GM19463 (cell line): Measurements from ENCODE around the gene PPP1R14C.

ENCODE experiments used
- ATAC-seq: cut with Tn5 transposase; IDR thresholded peaks from one replicate; pipeline ENCODE4 v1.9.1; 2021; ENCODE audit warnings: mild to moderate bottlenecking, moderate library complexity; ENCODE audit not compliant: unreplicated experiment

PPP1R14C gene

GRCh38 chr6:150142670-150143515 is at the start of gene PPP1R14C:
PPP1R14C (plus strand) TSS chr6:150143044; CDS start chr6:150143193, 149 bp downstream.
- ATAC-seq = no peak

- ATAC-seq = no peak
Observed at GRCh38 chr6:150093397-150093796, 49.4 kb upstream of the PPP1R14C start.

- ATAC-seq = no peak
Observed at GRCh38 chr6:150098155-150098554, 44.7 kb upstream of the PPP1R14C start.

- ATAC-seq = no peak
Observed at GRCh38 chr6:150099546-150099945, 43.3 kb upstream of the PPP1R14C start.

- ATAC-seq = no peak
Observed at GRCh38 chr6:150099953-150100352, 42.9 kb upstream of the PPP1R14C start.

- no peak for ATAC-seq
Observed at GRCh38 chr6:150100745-150101144, 42.1 kb upstream of the PPP1R14C start.

- no peak for ATAC-seq
Observed at GRCh38 chr6:150102750-150103270, 40.0 kb upstream of the PPP1R14C start.

GRCh38 chr6:150112233-150112632 is 30.6 kb upstream of the PPP1R14C start:
- ATAC-seq = no peak

- no peak for ATAC-seq
Observed at GRCh38 chr6:150115769-150116168, 27.1 kb upstream of the PPP1R14C start.

- no peak for ATAC-seq
Observed at GRCh38 chr6:150116200-150116800, 26.5 kb upstream of the PPP1R14C start.

GRCh38 chr6:150118203-150118602 is 24.6 kb upstream of the PPP1R14C start:
- ATAC-seq = no peak

- ATAC-seq = no peak
Observed at GRCh38 chr6:150118627-150119026, 24.2 kb upstream of the PPP1R14C start.

GRCh38 chr6:150119173-150119572 is 23.7 kb upstream of the PPP1R14C start:
- ATAC-seq = no peak

- no peak for ATAC-seq
Observed at GRCh38 chr6:150123645-150124044, 19.2 kb upstream of the PPP1R14C start.

- no peak for ATAC-seq
Observed at GRCh38 chr6:150124235-150124634, 18.6 kb upstream of the PPP1R14C start.

GRCh38 chr6:150126641-150127291 is 16.1 kb upstream of the PPP1R14C start:
- no peak for ATAC-seq

- ATAC-seq = no peak
Observed at GRCh38 chr6:150128425-150128824, 14.4 kb upstream of the PPP1R14C start.

- ATAC-seq = no peak
Observed at GRCh38 chr6:150129616-150130505, 13.0 kb upstream of the PPP1R14C start.

GRCh38 chr6:150133686-150134085 is 9.2 kb upstream of the PPP1R14C start:
- no peak for ATAC-seq

- no peak for ATAC-seq
Observed at GRCh38 chr6:150134280-150134920, 8.4 kb upstream of the PPP1R14C start.
